IMR-90 (cell line): ENCODE data around the gene MPV17. TPM values are rescaled to one million over a fixed set of nuclear protein-coding genes. Genes with fewer than 3 reads are reported as not detected.

Experiments used
- ATAC-seq: fragments of 200-7000 bp; cut with Tn5 transposase; 2 replicates; pipeline ENCODE4 v1.9.1; 2020; ENCODE audit warnings: low read depth, mild to moderate bottlenecking, moderate library complexity
- BruUV-seq: library from RNA; stranded (reverse); fragments of 400-500 nt; replicated peaks from 2 replicates; lab custom pipeline; 2021; lab: Mats Ljungman, UMichigan
- CTCF ChIA-PET: fragments of 300-600 bp; formaldehyde crosslinking; extraction: SDS; loops from one replicate; lab custom pipeline; 2021; ENCODE audit warnings: antibody characterized with exemption; lab: Yijun Ruan, JAX
- POLR2A ChIA-PET: fragments of 300-600 bp; sonication (Branson Sonifier 250); formaldehyde crosslinking; loops from one replicate; lab custom pipeline; 2022; ENCODE audit warnings: antibody characterized with exemption; ENCODE audit not compliant: unreplicated experiment; lab: Charles Lee
- DNase-seq: peaks from one replicate; pipeline ENCODE4 v3.0.0; 2013
- H2AFZ ChIP-seq: replicated peaks from 2 replicates; pipeline ENCODE3; 2013; ENCODE audit warnings: low read length, mild to moderate bottlenecking; ENCODE audit not compliant: poor library complexity
- H2AK5ac ChIP-seq: 2 replicates; pipeline ENCODE4 v1.6.1; 2013; ENCODE audit warnings: low read depth, low read length, inconsistent platforms
- H2AK9ac ChIP-seq: replicated peaks from 2 replicates; pipeline ENCODE3; 2013; ENCODE audit warnings: mild to moderate bottlenecking, low read depth, low read length, moderate library complexity; ENCODE audit not compliant: poor library complexity
- H2BK120ac ChIP-seq: 2 replicates; pipeline ENCODE4 v1.6.1; 2013; ENCODE audit warnings: low read depth, low read length, inconsistent platforms
- H2BK15ac ChIP-seq: 3 replicates; pipeline ENCODE4 v1.6.1; 2013; ENCODE audit warnings: low read depth, low read length, inconsistent platforms
- H2BK20ac ChIP-seq: 2 replicates; pipeline ENCODE4 v1.6.1; 2013; ENCODE audit warnings: low read depth, mild to moderate bottlenecking, inconsistent platforms, low read length, moderate library complexity
- H2BK5ac ChIP-seq: 2 replicates; pipeline ENCODE4 v1.6.1; 2013; ENCODE audit warnings: mild to moderate bottlenecking, low read depth, low read length, inconsistent platforms; ENCODE audit not compliant: poor library complexity, severe bottlenecking
- H3K14ac ChIP-seq: replicated peaks from 2 replicates; pipeline ENCODE4 v1.6.1; 2013; ENCODE audit warnings: low read depth, low read length, inconsistent platforms
- H3K18ac ChIP-seq: 2 replicates; pipeline ENCODE4 v1.6.1; 2013; ENCODE audit warnings: low read depth, low read length, control low read depth
- H3K23ac ChIP-seq: 2 replicates; pipeline ENCODE4 v1.6.1; 2013; ENCODE audit warnings: low read depth, low read length, inconsistent platforms
- H3K27ac ChIP-seq: 2 replicates; pipeline ENCODE4 v1.5.1; 2013; ENCODE audit warnings: mild to moderate bottlenecking, control low read depth, low read length; ENCODE audit not compliant: insufficient read depth
- H3K27me3 ChIP-seq: 2 replicates; pipeline ENCODE4 v1.6.1; 2013; ENCODE audit warnings: low read length; ENCODE audit not compliant: control insufficient read depth, insufficient read depth
- H3K36me3 ChIP-seq: 2 replicates; pipeline ENCODE4 v1.6.1; 2013; ENCODE audit warnings: low read length, mixed read lengths; ENCODE audit not compliant: control insufficient read depth, insufficient read depth
- H3K4ac ChIP-seq: 2 replicates; pipeline ENCODE4 v1.6.1; 2013; ENCODE audit warnings: low read depth, low read length, inconsistent platforms
- H3K4me1 ChIP-seq: 2 replicates; pipeline ENCODE4 v1.6.1; 2013; ENCODE audit warnings: low read length, mixed read lengths; ENCODE audit not compliant: control insufficient read depth, insufficient read depth
- H3K4me2 ChIP-seq: 2 replicates; pipeline ENCODE4 v1.6.1; 2013; ENCODE audit warnings: low read depth, mild to moderate bottlenecking, control low read depth, low read length, moderate library complexity
- H3K4me3 ChIP-seq: 2 replicates; pipeline ENCODE4 v1.5.1; 2013; ENCODE audit warnings: low read depth, mild to moderate bottlenecking, control low read depth, low read length, moderate library complexity; ENCODE audit not compliant: insufficient read depth
- H3K56ac ChIP-seq: 2 replicates; pipeline ENCODE4 v1.6.1; 2013; ENCODE audit warnings: low read length, inconsistent platforms; ENCODE audit not compliant: insufficient read depth; ENCODE audit errors: extremely low read depth
- H3K79me1 ChIP-seq, 2 experiments: 2 replicates each; pipeline ENCODE4 v1.6.1; 2013; ENCODE audit warnings: low read length in 2 of 2, inconsistent platforms in 1 of 2, low read depth in 1 of 2
- H3K9ac ChIP-seq: 2 replicates; pipeline ENCODE4 v1.6.1; 2013; ENCODE audit warnings: low read depth, low read length, control low read depth
- H3K9me1 ChIP-seq: 2 replicates; pipeline ENCODE4 v1.6.1; 2013; ENCODE audit warnings: low read length, inconsistent platforms; ENCODE audit not compliant: insufficient read depth
- H3K9me3 ChIP-seq: 2 replicates; pipeline ENCODE4 v1.6.1; 2013; ENCODE audit warnings: low read length; ENCODE audit not compliant: control insufficient read depth, insufficient read depth
- H4K20me1 ChIP-seq: 2 replicates; pipeline ENCODE4 v1.6.1; 2013; ENCODE audit warnings: low read length, inconsistent platforms; ENCODE audit not compliant: insufficient read depth
- H4K5ac ChIP-seq: 2 replicates; pipeline ENCODE4 v1.6.1; 2013; ENCODE audit warnings: mild to moderate bottlenecking, low read depth, low read length, control low read depth
- H4K8ac ChIP-seq, 2 experiments: 2 replicates each; pipeline ENCODE4 v1.6.1; 2013; ENCODE audit warnings: low read depth in 2 of 2, low read length in 2 of 2, control low read depth in 1 of 2, inconsistent platforms in 1 of 2
- H4K91ac ChIP-seq: 2 replicates; pipeline ENCODE4 v1.6.1; 2013; ENCODE audit warnings: low read depth, low read length, inconsistent platforms; ENCODE audit not compliant: insufficient read depth
- BHLHE40 ChIP-seq: fragments of 150-350 bp; IDR thresholded peaks from 2 replicates; pipeline ENCODE4 v1.6.1; 2016; ENCODE audit warnings: mild to moderate bottlenecking, low read depth, low read length
- CHD1 ChIP-seq: IDR thresholded peaks from 2 replicates; pipeline ENCODE4 v1.6.1; 2012; ENCODE audit warnings: low read depth, low read length, improper control_type of control experiment
- FOS ChIP-seq: fragments of 150-350 bp; IDR thresholded peaks from 2 replicates; pipeline ENCODE4 v1.6.1; 2016; ENCODE audit warnings: low read depth, low read length
- MAFK ChIP-seq: IDR thresholded peaks from 2 replicates; pipeline ENCODE4 v1.6.1; 2012; ENCODE audit warnings: low read depth, low read length, improper control_type of control experiment
- NFE2L2 ChIP-seq: fragments of 150-350 bp; IDR thresholded peaks from 2 replicates; pipeline ENCODE4 v1.6.1; 2016; ENCODE audit warnings: low read depth, mild to moderate bottlenecking, low read length
- RAD21 ChIP-seq: IDR thresholded peaks from 2 replicates; pipeline ENCODE4 v1.6.1; 2012; ENCODE audit warnings: low read length, improper control_type of control experiment
- RFX5 ChIP-seq: IDR thresholded peaks from 2 replicates; pipeline ENCODE4 v1.8.0; 2012; ENCODE audit warnings: low read depth, mild to moderate bottlenecking, low read length, moderate library complexity
- SMC3 ChIP-seq: fragments of 150-350 bp; IDR thresholded peaks from 2 replicates; pipeline ENCODE4 v1.6.1; 2016; ENCODE audit warnings: low read depth, mild to moderate bottlenecking, antibody characterized with exemption, low read length, moderate library complexity
- WGBS, 2 experiments: methylation state at CpG; one replicate each; pipeline versions ENCODE4 v1.1.5 to v1.1.7; 2013; ENCODE audit warnings: missing lambda C conversion rate in 2 of 2; ENCODE audit not compliant: insufficient read length in 1 of 2; ENCODE audit errors: extremely low coverage in 2 of 2; 5-methylcytosine and 5-hydroxymethylcytosine counted together
- dilution Hi-C: fragments of 300-500 bp; cut with HindIII; formaldehyde crosslinking; loops from one replicate; pipeline ENCODE4 v1.14.3; 2018; ENCODE audit warnings: low sequenced_read_pairs; ENCODE audit not compliant: unreplicated experiment
- in situ Hi-C: fragments of 300-500 bp; cut with MboI; formaldehyde crosslinking; loops from 3 replicates; pipeline ENCODE4 v1.14.3; 2019; ENCODE audit warnings: low sequenced_read_pairs, inconsistent platforms, mixed read lengths
- intact Hi-C: fragments of 100-400 bp; cut with micrococcal nuclease; formaldehyde crosslinking; loops from 2 replicates; pipeline ENCODE4 v1.10.0; 2022
- polyA plus RNA-seq, 3 experiments: library from polyadenylated mRNA; depleted of rRNA; stranded (reverse); fragments of >200 nt; gene quantifications; 2 replicates each; pipeline ENCODE4 v1.2.3, GENCODE V29; 2012; ENCODE audit warnings: low replicate concordance in 1 of 3
- total RNA-seq: library from RNA; depleted of rRNA; stranded (reverse); fragments of >200 nt; gene quantifications from 2 replicates; pipeline ENCODE4 v1.2.3, GENCODE V29; 2012
- TF ChIP-seq, protein P1 (sequence below): fragments of 150-350 bp; IDR thresholded peaks from 2 replicates; pipeline ENCODE4 v1.6.1; 2016; ENCODE audit warnings: low read depth, mild to moderate bottlenecking, low read length, moderate library complexity, borderline replicate concordance
- TF ChIP-seq, protein P2 (sequence below): fragments of 150-350 bp; IDR thresholded peaks from 2 replicates; pipeline ENCODE4 v1.6.1; 2017; ENCODE audit warnings: mild to moderate bottlenecking, antibody characterized with exemption, low read length, low read depth
- TF ChIP-seq, protein P3 (sequence below): conservative IDR thresholded peaks from 2 replicates; pipeline ENCODE4 v1.5.1; 2012; ENCODE audit warnings: mild to moderate bottlenecking, low read depth, low read length, improper control_type of control experiment

The MPV17 gene
- total and polyA plus RNA-seq, 2 of the 4 experiments (the other 2 are of a cell fraction) = 70.4 to 160 TPM

DNA sequence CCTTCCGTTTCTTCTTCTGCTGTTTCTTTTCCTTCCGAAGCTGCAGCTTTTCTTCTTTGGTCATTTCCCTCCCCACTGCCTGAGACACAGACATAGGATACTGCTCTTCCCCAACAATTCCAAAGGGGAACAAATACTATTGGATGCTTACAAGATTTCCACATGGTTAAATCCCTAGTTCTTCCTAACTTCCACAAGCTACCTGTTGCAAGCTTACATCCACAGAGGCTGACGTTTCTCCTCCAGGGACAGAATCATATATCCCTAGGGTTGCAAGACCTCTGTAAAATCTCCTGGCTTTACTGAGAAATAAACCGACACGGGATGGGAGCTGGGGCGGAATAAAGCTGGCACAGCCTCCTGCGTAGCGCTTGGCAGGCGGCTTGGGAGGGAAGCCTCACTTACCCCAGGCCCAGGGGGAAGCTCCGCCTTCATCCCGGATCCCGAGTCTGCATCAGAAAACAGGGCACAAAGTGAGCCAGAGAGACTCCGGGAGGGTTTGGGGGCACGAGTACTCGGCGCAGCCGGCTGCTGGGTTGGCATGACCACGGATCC lies 46.7 kb upstream of the MPV17 start:
- in situ Hi-C loops = no loop called here
- H2BK120ac ChIP-seq = no peak overlapping the region
- BruUV-seq = no TSS peak

More for the DNA sequence above, 46.7 kb upstream of the MPV17 start:
- H3K4me1 ChIP-seq = peaks cover 8% of the 10 kb centered on the region
- H4K91ac ChIP-seq = peak overlapping the region; percentile 62; the same call in 1 of the 2 replicates
- ChIA-PET CTCF (interaction anchor here (0.6 to 1.4 kb wide), 2 partner anchors 15 to 45 kb away, joined by 3 read pairs; no protein-coding TSS in a partner anchor), POLR2A (interaction anchor here (0.7 kb wide), 1 partner anchor 12 kb away, joined by 3 read pairs; no protein-coding TSS in a partner anchor)
- peak overlapping the region; percentile 94 for H3K4me2 ChIP-seq
- intact Hi-C loops = loop anchor here (1.0 kb wide), 1 partner anchor 48 kb away; no protein-coding TSS in a partner anchor
- H4K20me1 ChIP-seq = peaks cover 15% of the 10 kb centered on the region; the same call in 1 of the 2 replicates
- TF ChIP-seq RFX5 = no peak
- no peak for TF ChIP-seq SMC3
- TF ChIP-seq NFE2L2 = no peak
- TF ChIP-seq MAFK = no peak
- no peak for TF ChIP-seq CHD1
- TF ChIP-seq, protein P1, sequence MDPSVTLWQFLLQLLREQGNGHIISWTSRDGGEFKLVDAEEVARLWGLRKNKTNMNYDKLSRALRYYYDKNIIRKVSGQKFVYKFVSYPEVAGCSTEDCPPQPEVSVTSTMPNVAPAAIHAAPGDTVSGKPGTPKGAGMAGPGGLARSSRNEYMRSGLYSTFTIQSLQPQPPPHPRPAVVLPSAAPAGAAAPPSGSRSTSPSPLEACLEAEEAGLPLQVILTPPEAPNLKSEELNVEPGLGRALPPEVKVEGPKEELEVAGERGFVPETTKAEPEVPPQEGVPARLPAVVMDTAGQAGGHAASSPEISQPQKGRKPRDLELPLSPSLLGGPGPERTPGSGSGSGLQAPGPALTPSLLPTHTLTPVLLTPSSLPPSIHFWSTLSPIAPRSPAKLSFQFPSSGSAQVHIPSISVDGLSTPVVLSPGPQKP = no peak
- TF ChIP-seq BHLHE40 = no peak
- no peak for TF ChIP-seq FOS
- TF ChIP-seq, protein P2, sequence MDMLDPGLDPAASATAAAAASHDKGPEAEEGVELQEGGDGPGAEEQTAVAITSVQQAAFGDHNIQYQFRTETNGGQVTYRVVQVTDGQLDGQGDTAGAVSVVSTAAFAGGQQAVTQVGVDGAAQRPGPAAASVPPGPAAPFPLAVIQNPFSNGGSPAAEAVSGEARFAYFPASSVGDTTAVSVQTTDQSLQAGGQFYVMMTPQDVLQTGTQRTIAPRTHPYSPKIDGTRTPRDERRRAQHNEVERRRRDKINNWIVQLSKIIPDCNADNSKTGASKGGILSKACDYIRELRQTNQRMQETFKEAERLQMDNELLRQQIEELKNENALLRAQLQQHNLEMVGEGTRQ = no peak
- TF ChIP-seq, protein P3, sequence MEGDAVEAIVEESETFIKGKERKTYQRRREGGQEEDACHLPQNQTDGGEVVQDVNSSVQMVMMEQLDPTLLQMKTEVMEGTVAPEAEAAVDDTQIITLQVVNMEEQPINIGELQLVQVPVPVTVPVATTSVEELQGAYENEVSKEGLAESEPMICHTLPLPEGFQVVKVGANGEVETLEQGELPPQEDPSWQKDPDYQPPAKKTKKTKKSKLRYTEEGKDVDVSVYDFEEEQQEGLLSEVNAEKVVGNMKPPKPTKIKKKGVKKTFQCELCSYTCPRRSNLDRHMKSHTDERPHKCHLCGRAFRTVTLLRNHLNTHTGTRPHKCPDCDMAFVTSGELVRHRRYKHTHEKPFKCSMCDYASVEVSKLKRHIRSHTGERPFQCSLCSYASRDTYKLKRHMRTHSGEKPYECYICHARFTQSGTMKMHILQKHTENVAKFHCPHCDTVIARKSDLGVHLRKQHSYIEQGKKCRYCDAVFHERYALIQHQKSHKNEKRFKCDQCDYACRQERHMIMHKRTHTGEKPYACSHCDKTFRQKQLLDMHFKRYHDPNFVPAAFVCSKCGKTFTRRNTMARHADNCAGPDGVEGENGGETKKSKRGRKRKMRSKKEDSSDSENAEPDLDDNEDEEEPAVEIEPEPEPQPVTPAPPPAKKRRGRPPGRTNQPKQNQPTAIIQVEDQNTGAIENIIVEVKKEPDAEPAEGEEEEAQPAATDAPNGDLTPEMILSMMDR = no peak
- no peak for TF ChIP-seq RAD21
- dilution Hi-C loops = no loop called here
- peak overlapping the region in 1 of 2 experiments; percentile 75; a peak in 2 of 4 replicates for H4K8ac ChIP-seq
- peak overlapping the region; percentile 94 for H3K14ac ChIP-seq
- H2BK15ac ChIP-seq = no peak overlapping the region
- peak overlapping the region; percentile 98 for H2AFZ ChIP-seq
- peak overlapping the region; percentile 98 for H2AK9ac ChIP-seq
- no peaks in the 10 kb centered on the region for H3K9me3 ChIP-seq
- H2BK20ac ChIP-seq = no peak overlapping the region
- peak overlapping the region; percentile 42 for H3K56ac ChIP-seq
- H3K9me1 ChIP-seq = peaks cover 5% of the 10 kb centered on the region; the same call in 1 of the 2 replicates
- peak overlapping the region; percentile 65 for H3K4me3 ChIP-seq
- no peaks in the 10 kb centered on the region for H3K27me3 ChIP-seq
- peak overlapping the region; percentile 63 for H2BK5ac ChIP-seq
- WGBS, 2 experiments = 2% methylated on average over 10 of the region's 18 CpGs; no CpG with 5 or more reads in 1 of the 2 experiments
- H2AK5ac ChIP-seq = 0 out of 2 replicates have a peak overlapping the region, but pooled peaks have one; percentile 37
- H3K79me1 ChIP-seq = peaks cover 29 to 66% of the 10 kb centered on the region in 2 experiments
- peak overlapping the region; percentile 8; the same call in 1 of the 2 replicates for H4K5ac ChIP-seq
- H3K36me3 ChIP-seq = peaks cover 38% of the 10 kb centered on the region
- peak overlapping the region; percentile 79 for H3K4ac ChIP-seq
- H3K18ac ChIP-seq = no peak overlapping the region
- peak overlapping the region; percentile 72; the same call in 1 of the 2 replicates for H3K23ac ChIP-seq
- peak; percentile 45 for ATAC-seq
- H3K27ac ChIP-seq = peak overlapping the region; percentile 67
- peak overlapping the region; percentile 72 for H3K9ac ChIP-seq
- DNase-seq = peak; percentile 50
